Spleen (tissue), 7 donors: ENCODE data around the gene EPSTI1.

Experiments
- POLR2A ChIP-seq, 3 donors: fragments of 450-650 bp; IDR thresholded peaks; one replicate each; pipeline ENCODE4 v1.5.1; 2017; ENCODE audit warnings: antibody characterized with exemption in 3 of 3, mild to moderate bottlenecking in 1 of 3
- TF ChIP-seq, protein P1 (sequence below), 11 experiments: fragments of 200-600 bp in 7 of 11; fragments of 450-650 bp in 4 of 11; sonication (generic) in 4 of 11; IDR thresholded peaks in 8 of 11; conservative IDR thresholded peaks in 3 of 11; 1 replicate in 7 of 11; 2 replicates in 4 of 11; pipeline versions ENCODE4 v1.4.0 to v1.8.0; 2016 to 2021; ENCODE audit warnings: antibody characterized with exemption in 11 of 11, inconsistent platforms in 4 of 11, mild to moderate bottlenecking in 1 of 11
- donor health status: DM: no; HTN: no; CAD: no; lungs with moderate emphysema.
- donor health status: DM: no; HTN: no; CAD: no.
- donor health status: DM: no; HTN: no; CAD: no.

DNA sequence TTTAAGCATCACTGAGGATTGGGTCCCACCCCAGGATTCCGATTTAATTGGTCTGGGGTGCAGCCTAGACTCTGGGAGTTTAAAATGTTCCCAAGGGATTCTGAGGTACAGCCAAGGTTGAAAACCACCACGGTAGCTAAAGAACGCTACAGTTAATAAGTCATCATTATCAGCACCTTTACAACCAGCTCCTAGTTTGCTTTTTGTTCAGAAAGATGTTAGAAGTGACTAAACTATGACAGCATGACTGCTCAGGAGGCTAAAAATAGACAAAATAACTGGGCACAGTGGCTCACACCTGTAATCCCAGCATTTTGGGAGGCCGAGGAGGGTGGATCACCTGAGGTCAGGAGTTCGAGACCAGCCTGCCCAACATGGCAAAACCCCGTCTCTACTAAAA lies 11.7 kb upstream of the EPSTI1 start:
- TF ChIP-seq, protein P1, sequence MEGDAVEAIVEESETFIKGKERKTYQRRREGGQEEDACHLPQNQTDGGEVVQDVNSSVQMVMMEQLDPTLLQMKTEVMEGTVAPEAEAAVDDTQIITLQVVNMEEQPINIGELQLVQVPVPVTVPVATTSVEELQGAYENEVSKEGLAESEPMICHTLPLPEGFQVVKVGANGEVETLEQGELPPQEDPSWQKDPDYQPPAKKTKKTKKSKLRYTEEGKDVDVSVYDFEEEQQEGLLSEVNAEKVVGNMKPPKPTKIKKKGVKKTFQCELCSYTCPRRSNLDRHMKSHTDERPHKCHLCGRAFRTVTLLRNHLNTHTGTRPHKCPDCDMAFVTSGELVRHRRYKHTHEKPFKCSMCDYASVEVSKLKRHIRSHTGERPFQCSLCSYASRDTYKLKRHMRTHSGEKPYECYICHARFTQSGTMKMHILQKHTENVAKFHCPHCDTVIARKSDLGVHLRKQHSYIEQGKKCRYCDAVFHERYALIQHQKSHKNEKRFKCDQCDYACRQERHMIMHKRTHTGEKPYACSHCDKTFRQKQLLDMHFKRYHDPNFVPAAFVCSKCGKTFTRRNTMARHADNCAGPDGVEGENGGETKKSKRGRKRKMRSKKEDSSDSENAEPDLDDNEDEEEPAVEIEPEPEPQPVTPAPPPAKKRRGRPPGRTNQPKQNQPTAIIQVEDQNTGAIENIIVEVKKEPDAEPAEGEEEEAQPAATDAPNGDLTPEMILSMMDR (IDR thresholded peaks at IDR 0.05 in 8 of 11, conservative IDR thresholded peaks at IDR 0.05 in 3 of 11) = no peak
- TF ChIP-seq POLR2A (IDR thresholded peaks at IDR 0.05) = no peak
